Right lung (tissue), 5 donors: ENCODE measurements around the gene DUSP7. TPM values are rescaled to one million over a fixed set of nuclear protein-coding genes. Genes with fewer than 3 reads are reported as not detected.

Experiments
- DNase-seq, 2 donors: peaks; one replicate each; pipeline ENCODE4 v3.0.0-alpha.2; 2013
- polyA plus RNA-seq, 5 donors: library from polyadenylated mRNA; unstranded; fragments of 120-200 nt; gene quantifications; one replicate each; pipeline versions ENCODE4 v1.2.1 to v1.2.3, GENCODE V29; 2013; ENCODE audit warnings: inconsistent platforms in 1 of 5, low replicate concordance in 1 of 5; ENCODE audit not compliant: insufficient read length in 5 of 5, insufficient read depth in 1 of 5

The DUSP7 gene
- polyA plus RNA-seq, 5 donors = 17.4 to 24.2 (median 22.2) TPM

DNA sequence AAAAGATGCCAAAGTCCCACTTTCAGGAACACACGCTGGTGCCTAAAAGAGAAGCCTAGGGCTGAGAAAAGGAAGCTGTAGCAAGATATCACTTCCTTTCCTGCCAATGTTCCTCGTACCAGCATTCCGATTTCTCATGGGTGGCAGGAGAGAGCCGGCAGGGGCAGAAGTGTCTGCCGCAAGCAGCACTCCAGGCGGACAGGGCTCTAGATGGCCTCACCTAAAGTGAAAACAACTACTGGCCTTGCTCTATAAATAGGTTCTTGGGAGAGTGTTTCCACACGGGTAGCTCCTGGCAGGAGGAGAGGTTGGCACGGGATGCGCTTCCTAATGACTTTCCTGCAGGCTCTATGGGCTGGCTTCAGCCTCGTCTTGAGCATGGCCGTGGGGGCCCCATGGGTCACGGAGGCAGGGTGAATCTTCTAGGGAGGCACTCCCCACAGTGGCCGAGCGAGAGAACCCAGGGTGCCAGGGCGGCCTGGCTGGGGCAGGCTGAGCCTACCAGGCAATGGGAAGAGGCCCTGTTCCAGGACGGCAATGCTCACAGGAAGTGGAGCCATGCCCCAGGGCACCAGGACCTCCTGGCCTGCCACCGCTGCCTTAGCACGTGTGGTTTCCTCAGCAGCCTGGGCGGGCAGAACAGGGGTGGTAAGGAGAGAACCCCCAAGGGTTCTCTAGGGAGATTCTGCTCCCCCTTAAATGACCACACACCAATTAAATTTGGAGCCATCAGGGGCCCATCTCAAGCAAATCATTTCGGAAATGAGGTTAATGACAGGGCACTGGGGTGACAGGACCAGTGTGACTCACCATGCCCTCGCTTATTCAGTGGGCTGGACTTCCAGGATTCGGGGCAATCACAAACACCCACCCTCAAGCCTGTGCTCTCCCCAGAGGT, 14.6 kb upstream of the DUSP7 start:
- no peak for DNase-seq

DNA sequence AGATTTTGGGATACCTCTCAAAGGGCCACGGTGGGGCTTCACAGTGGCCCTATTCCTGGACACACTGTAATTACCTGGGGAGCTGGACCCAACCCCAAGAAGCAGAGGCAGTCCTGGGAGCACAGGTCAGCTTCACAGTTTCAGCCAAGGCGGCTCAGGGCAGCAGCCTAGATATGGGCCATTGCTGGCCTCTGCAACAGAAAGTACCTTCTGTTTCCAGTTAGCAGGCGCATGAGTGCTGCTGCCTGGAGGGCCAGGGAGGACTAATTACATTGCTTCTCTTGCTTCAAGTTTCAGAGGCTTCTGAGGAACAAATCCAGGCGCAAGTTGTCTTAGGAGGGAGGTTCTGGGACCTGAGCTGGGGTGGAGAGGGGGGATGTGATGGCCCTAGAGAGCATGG, 13.5 kb upstream of the DUSP7 start:
- no peak for DNase-seq

DNA sequence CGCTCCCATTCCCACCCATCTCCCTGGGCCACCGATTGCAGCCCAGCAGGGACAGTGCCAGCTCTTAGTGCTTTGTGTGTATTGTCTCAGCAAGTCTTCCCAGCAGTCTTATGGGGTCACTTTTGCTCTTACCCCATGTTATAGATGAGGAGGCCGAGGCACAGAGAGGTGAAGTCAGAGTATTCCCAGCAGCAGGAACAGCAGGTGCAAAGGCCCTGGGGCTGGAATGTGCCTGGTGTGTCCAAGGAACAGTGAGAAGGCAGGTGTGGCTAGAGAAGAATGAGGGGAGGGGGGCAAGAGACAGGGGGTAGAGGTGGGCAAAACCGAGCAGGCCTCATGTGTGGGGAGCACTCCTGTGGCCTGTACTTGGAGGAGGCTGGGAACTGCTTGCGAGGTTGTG, 12.8 kb upstream of the DUSP7 start:
- DNase-seq = no peak

DNA sequence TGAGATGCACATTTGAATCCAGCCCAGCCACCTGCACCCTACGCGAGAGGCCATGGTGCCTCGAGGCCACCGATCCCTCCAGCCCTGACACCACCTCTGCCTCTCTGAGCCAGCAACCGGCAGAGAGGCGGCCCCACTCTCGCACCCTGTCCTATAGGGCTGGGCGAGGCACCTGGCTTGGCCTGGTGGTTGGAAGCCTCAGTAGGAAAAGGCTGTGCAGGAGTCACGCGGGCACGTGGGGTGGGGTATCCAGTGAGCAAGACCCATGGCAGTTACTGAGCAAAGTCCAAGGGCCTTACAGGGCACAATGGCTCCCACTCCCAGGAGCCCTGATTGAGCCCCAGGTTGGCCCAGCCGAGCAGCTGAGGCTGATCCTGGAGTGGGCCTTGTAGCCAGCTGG, 12.4 kb upstream of the DUSP7 start:
- no peak for DNase-seq

DNA sequence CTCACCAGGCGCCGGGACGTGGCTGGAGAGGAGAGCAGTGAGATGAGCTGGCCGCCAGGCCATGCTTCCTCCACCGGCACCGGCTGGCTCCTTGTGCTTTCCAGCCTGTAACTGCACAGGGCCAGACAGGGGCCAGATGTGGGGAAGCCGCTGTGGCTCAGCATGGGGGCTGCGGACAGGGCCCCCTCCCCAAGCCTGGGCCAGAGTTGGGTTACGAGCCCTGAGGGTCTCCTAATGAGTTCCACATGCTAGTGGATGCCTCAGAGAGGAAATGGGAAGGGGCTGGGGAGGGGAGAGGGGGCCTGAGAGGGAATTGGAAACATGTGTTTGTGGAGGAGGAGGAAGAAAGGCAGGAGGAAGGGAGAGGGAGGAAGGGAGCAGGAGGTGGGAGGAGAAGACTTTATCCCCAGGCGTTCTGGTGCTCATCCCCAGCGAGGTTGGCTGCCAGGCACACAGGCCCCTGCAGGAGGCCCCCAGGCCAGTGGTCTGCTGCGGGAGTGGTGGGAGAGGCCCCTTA, 11.7 kb upstream of the DUSP7 start:
- DNase-seq = no peak

DNA sequence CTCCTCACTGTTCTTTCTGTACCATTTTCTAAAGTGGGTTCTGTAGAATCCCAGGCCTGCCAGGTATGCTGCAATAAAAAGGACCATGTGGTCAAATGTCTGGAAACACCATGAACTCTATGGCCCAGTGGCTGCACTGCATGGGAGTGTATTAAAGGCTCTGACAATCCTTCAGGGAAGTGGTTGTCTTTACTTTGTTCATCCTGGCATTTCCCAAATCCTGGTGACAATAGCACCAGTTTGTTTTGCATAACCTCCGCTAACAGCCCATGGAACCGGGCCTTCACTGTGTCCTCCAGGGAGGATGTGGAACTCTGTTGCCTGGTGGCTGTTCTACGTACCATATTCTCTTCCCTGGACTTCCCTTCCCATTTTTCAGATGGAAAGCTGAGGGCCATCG, 11.2 kb upstream of the DUSP7 start:
- DNase-seq = no peak

DNA sequence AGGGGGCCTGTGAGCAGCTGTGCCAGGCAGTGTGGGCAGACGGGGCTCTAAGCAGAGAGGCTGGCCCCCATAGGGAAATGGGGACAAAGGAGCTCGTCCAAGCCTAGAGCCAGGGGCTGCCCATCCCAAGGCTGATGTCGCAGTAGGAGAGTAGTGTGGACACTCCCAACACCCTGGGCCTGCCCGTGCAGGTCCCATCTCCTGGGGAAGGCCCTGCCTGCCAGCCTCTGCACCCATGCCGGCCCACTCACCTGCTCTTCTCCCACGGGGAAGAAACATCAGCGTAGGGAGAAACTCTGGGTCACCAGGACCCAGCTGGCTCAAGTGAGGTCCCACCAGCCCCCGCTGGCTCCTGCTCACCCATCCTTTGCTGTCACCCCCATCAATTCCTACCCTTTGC, 10.7 kb upstream of the DUSP7 start:
- DNase-seq = no peak

DNA sequence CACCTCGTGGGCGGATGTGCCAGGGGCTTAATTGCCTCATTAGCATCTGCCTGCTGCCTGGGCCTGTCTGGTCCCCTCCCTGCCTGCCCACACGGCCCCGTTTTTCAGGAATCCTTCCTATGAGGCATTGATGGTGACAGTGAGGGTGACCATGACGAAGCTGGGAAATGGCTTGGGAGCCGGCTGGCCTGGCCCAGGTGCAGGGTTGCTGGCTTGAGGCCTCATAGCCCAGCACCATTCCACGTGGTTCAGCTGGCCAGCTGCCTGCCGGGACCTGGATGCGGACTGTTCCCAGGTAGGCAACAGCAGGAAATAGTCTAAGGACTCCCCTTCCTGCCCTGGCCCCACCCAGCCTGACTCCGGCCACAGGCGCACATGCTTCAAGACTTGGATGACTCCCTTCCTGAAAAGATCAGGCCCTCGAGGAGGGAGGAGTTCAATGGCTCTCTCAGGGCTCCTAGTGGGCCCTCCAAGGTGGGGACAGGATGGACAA, 8.9 kb upstream of the DUSP7 start:
- no peak for DNase-seq

DNA sequence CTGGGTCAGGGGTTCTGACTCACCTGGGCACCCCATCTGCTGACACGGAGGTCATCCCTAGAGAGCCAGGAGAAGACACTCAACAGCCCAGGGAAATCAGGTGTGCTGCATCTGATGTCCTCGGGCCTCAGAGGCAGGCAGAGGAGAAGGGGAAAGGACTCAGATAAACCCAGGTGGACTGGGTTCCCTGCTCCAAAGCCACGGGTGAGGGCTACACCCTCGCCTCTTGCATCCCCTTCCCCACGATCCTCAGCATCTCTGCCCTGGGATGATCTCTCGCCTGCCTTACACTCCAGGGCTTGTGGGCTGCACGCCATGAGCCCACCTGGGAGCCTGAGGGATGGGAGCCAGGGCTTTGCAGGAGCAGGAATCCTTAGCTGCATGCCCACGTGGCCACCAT, 8.2 kb upstream of the DUSP7 start:
- no peak for DNase-seq

DNA sequence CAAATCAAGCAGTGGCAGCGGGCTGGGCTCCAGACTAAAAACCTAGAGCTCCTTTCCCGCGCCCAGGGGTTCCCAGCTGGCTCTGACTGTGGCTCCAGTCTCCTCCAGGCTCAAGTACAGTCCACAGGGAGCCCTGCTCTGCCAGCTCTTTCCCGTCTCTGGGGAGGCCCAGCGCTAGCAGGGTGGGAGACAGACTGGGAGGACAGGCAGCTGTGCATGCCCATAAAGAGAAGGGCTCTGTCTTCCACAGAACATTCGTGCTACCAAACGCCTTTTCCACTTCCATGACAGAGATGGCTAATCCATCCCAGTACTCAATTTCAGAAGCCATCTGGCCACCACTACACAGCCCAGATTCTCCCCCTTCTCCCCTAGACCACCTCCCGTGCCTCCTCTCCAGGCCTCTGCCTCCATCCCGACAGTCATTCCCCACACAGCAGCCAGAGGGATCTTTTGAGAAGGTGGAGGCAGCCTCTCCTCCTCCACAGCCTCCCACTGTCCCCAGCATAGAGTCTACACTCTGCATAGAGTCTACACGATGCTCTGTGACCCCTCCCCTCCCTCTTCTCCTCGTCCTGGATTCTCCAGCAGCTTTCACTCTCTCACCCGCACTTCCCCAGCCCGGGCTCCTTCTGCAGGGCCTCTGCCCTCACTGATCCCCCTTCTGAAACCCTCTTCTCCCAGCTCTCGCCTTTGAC, 6.8 kb upstream of the DUSP7 start:
- no peak for DNase-seq

DNA sequence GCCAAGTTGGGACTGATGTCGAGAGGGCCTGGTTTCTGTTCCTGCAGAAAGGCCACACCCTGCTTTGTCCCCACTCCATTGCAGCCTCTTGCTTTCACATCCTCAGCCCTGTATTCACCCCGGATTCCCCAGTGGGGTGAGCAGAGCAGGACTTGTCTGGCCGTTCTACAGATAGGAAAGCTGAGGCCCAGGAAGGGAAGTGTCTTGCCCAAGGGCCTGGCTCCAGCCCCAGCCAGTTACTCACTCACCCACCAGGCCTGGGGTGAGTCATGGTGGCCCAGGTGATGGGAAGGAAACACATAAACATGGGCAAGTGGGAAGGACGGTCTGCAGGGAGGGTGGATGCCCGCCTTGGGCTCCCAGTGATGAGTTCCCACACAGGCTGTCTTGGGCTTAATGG, 6.1 kb upstream of the DUSP7 start:
- no peak for DNase-seq

DNA sequence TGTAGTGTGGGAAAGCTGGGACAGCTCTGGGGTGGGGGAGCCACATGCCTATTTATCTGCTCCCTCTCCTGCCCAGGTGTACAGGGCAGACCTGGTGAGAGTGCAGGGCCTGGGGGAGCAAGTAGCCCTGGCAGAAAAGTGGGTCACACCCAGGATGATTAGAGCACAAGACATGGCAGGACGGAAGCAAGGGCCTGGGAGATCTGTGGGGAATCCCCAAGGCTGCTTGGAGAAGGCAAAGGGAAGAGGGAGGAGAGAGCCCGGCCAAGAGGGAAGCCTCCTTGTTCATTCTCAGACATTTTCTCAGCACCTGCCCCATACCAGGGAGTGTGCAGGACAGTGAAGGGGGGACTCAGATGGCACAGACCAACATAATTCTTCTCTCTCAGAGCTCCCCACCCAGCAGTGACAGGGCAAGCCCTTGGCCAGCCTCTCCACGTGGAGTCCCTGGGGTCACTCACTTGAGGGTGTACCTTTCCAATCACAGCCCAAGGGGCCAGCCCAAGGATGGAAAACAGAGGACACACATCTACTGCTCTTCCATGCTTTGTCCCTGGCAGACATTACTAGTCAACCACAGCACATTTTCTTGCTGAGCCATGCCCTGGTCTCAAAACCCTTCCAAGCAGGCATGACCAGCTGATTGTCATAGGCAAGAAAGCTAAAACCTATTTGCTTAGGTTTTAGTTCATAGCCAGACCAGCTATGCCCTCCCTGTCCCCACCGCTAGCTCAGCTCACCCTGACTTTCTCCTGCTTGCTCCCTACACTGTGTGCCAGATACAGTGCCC, 4.9 kb upstream of the DUSP7 start:
- DNase-seq = no peak

DNA sequence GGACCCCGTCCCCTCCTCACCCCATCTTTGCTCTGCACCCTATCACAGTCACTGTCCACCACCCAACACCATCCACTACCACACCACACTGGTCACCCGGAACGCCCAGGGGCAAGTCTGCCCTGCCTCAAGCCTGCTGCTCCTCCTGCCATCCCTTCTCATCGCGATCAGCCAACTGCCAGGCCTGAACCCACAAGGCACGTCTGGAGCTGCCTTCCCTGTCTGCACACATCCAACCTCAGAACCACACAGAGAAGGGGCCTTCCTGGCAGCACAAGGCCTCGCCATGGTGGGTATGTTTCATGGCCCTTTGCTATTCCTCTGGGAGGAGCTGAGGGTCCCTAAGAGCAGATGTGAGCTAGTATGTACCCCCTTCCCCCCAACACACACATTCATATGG, 3.4 kb upstream of the DUSP7 start:
- no peak for DNase-seq

DNA sequence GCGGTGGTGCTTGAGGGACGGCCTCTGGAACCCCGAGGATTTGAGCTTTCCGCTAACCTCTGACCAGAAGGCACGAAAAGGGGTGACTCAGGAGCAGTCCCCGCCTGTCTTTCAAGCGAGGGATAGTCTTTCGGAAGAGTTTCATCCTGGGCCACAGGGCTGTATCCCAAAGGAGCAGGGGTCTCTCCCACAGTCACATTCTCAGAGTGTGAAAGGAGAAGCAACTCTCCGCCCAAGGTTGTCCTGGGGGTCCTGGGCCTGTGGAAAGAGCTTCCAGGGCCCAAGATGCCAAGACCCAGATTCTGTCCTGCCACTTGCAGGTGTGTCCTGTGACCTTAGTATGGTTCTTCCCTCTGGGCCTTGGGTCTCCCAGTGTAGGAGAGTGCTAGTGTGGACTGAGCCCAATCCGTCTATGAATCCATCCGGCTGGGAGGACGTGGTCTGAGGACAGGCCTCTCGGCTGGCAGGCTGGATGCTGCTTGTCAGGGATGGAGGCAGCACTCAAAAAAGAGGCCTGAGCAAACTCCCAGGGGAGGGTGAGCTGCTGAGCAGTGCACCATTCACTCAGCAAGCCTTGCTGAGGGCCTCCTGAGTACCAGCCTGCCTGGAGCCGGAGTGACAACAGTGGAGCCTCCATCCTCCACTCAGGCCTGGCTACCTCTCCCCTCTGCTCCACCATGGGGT, 1.6 kb upstream of the DUSP7 start:
- no peak for DNase-seq

DNA sequence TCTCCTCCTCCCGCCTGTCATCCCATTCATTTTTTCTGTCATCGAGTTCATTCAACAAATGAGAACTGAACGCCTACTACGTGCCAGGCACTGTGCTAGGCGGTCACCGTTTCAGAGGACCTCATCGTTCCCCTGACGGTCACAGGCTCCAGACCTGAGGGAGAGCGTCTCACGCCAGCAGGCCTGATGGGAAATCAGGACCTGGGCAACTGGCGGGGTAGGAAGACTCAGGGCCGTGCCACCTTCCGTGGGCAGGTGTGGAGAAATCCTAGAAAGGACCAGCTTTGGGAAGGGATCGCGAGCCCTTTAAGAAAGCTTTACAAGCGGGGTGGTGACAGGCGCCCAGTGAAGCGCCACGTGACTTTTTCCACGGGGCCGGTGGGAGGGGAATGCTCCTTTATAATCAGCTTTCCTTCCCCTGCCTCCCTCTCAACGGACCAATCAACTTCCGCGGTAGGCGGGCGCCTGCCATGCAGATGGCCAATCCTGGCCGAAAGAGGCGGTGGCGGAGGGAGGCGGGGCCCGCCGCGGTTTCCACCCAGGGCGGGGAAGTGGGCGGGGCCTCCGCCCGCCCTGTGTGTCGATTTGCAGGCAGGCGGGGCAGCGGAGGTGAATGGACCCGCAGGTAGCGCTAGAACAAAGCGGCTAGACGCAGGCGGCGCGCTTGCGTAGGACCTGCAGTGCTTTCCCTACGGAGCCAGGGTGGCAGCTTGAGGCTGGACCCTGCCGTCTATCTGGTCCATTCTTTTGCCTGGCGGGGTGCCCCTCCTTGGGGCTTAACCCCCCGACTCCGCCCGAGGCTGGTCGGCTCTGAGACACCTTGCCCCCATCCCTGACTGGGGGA, 819 bp upstream of the DUSP7 start:
- peak; percentile 98 to 99 for DNase-seq

DNA sequence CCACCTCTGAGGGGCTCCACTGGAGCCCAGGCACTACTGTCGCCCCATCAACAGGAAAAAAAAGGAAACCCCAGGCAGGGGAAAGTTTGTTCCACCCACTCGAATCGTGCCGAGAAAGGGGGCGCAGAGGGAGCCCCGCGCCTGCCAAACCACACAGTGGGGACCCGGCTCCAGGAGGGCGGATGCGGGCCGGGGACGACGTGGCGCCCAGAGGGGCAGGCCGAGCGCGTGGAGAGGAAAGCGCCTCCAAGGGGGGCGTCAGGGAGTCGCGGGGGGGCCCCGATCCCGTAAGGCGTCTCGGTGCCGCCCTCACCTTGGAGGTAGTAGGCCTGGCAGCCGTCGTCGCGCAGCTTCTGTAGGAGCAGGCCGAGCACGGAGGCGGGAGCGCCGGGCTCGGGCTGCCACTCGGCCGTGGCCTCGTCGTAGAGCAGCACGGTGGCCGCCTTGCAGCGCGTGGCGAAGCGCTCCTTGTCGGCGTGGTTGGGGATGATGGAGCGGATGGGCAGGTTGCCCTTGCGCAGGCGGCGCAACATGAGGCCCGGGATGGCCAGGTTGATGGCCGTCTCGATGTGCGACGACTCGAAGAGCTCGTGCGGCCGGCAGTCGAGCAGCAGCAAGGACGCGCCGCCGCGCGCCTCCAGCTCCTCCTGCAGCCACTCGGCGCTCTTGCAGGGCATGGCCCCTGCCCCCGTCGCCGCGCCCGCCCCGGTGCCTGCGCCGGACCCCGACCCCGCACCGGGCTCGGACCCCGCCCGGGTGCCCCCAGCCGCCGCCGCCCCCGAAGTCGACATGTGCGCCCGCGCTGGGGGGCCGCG, 627 bp downstream of the DUSP7 start:
- no peak for DNase-seq

DNA sequence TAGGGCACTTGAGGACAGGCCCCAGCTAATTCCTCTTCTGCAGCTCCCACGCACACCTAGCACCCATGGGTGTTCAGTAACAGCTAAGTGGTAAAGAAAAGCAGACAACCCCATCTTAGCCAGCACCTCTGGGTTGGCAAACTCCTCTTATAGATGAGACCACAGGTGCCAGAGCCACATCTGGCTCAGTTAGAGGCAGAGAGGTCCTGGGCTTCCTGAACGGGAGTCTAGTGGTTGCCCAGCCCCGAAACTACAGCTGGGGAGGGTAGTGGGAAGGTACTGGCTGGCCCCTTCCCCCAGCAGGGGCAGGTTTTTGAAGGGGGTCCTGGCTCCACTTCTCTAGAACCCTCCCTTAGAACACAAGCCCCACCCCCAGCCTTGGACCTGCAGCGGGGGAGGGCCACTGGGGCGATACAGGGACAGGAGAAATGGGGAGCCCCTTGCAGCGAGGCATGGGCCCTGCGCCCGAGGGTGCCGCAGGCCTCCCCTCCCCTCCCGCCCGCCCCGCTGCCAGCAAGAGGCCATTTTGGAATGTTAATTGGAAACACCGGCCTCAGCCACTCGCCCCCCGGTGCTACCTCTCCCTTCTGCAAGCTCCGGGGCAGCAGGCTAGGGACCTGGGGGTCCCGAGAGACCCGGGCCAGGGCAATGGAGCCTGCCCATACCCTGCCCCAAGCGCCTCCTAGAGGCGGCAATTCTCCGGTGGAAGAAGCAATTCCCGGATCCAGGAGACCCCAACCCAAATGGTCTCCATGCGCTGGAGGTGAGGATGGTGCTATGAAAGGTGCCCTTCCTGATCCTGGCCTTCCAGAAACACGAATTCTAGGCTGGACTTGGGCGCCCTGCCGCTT, 1.5 kb downstream of the DUSP7 start:
- DNase-seq = no peak
